Erythroblast (primary cell): ENCODE data around the gene SNX5.
A peak's percentile ranks its signal among the peaks of the same experiment; 100 is the strongest.

ENCODE experiments used
- DNase-seq, 2 experiments: peaks; one replicate each; lab custom pipeline; 2025; lab: John Stamatoyannopoulos, UW
- GATA1 ChIP-seq: IDR thresholded peaks from 2 replicates; pipeline ENCODE4 v1.6.1; 2011; ENCODE audit warnings: low read depth, mild to moderate bottlenecking, control low read depth, low read length, moderate library complexity
- POLR2A ChIP-seq: IDR thresholded peaks from 2 replicates; pipeline ENCODE4 v1.6.1; 2011; ENCODE audit warnings: mild to moderate bottlenecking, low read length

SNX5 gene

GRCh38 chr20:18004384-18005031 is 35.9 kb upstream of the SNX5 start:
- TF ChIP-seq POLR2A, result no peak
- no peak for TF ChIP-seq GATA1
- no peak for DNase-seq

DNA sequence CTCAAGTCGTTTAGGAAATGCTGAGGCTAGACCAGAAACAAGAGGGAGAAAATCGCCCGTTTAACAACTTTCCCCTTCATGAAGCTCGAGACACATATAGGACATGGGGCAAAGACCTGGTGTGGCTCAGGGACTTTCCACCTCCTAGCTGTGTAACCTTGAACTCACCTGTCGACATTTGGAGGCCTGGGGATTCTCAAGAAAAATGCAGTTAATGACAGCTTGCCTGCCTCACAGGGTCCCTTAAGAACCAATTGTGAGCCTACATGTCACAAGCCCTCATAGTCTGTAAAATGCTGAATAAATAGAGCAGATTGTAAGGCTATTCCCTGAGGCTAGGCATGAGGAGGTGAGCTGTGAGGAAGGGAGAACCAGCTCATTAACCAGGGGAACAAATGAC is 35.3 kb upstream of the SNX5 start:
- DNase-seq, result no peak
- TF ChIP-seq POLR2A (no peak), GATA1 (no peak)

DNA sequence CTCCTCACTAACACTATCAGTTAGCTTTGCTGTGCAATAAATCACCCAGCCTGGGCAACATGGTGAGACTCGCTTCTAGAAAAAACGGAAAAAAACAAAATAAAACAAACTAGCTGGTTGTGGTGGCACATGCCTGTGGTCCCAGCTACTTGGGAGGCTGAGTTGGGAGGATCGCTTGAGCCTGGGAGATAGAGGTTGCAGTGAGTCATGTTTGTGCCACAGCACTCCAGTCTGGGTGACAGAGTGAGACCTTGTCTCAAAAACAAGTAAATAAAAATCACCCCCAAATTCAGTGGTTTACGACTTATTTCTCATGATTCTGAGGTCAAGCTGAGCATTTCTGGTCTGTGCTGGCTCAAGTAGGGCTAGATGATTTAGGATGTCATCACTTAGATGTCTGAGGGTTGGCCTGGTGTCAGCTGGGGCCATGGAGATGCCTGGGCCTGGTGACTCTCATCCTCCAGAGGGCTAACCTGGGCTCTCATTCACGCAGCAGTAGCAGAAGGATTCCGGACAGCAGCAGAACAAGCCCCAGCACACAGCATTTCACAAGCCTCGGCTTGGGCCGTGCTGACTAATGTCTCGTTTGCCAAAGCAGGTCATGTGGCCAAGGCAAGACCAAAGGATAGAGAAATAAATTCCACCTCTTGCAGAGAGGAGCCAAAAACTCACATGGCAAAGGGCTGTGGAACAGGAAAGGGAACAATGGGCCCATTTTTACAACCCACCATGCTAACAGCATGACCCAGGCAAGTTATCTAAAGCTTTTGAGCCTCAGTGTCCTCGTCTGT is 32.7 kb upstream of the SNX5 start:
- no peak for TF ChIP-seq GATA1
- TF ChIP-seq POLR2A, result no peak
- DNase-seq, result no peak

- TF ChIP-seq GATA1, result no peak
- TF ChIP-seq POLR2A, result no peak
- DNase-seq, result no peak
These were observed 31.0 kb upstream of the SNX5 start for GRCh38 chr20:17999566-17999965.

- TF ChIP-seq POLR2A, result no peak
- no peak for DNase-seq
These were observed 29.9 kb upstream of the SNX5 start for GRCh38 chr20:17998446-17998845.

DNA sequence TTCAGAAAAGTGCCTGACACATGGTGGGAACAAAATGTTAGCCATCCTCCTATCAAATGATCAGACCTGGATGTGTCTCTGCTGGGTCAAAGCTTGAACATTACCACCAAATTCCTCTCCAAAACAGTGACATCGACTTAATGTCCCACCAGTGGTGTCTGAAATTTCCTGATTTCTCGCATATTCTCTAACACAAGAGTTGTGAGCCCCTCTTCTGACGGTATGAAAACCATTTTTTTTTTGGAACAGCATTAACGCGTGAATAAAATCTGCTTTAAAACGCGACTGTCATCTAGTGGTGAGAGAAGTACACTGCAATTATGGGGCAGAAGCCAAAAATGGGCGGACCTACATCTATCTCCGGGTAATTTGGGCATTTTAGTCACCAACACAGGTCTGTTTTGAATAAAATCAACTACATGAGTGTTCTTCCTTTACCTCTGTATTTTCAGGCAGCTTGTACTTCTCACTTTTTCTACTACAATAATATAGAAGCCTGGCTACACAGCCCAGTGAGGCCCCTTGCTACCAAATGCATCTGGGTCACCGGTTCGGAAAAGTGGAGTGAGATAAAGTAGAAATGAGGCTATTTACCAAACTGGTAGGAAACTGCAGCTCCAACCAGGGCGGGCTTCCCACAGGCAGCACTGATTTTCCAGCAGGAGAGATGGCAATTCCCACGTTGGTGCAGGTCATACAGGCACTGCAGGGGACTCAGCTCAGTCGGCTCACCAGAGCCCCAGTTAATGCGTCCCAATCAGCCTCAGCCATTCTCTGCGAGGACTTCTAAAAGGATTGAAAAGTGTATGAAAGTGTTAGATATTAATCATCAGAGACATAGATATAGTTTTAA is 27.6 kb upstream of the SNX5 start:
- TF ChIP-seq GATA1, result no peak
- DNase-seq, result peak; percentile 68 to 78

DNA sequence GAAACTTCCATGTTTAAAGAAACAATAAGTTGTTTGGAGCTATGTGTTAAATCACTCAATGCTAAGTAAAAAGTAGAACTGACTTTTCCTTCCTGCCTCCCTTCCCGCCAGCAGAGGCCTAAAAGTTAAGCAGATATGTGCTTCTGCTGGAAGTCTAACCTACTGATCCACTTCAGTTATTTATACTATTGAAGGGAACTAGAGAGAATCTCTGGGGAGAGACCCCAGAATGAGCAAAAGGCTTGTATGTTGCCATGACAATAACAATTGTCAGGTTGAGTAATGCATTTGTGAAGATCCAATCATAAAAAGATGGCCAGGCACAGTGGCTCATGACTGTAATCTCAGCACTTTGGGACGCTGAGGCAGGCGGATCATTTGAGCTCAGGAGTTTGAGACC is 25.0 kb upstream of the SNX5 start:
- TF ChIP-seq POLR2A (no peak), GATA1 (no peak)
- DNase-seq, result no peak

DNA sequence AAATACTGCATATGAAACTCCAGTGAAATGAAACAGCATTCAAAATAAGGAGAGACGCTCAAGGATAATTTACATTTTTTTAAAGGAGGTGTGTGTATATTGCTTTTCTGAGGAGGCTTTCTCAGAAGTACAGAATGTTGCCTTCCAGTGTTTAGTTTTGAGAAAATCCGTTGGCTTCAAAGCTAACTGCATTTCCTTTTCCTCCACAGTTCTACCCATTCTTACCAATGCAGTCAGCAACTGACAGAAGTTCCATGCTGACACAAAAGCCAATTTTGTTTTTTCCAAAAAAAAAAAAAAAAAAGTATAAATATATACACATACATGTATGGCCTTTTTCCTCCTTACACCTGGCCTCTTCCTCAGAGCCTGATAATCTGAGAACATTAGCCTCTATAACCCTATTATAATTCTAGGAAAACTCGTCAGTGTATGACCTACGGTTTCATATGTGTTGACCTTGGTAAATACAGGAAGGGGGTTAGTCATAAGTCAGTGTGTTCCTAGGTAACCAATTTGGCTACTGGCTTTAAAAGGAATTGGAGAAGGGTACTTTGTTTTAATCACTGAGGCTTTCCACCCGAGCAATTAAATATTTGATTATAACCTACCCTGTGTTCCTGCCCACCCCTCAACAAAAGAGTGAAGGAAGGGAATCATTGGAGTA is 24.4 kb upstream of the SNX5 start:
- no peak for DNase-seq
- no peak for TF ChIP-seq GATA1
- no peak for TF ChIP-seq POLR2A

DNA sequence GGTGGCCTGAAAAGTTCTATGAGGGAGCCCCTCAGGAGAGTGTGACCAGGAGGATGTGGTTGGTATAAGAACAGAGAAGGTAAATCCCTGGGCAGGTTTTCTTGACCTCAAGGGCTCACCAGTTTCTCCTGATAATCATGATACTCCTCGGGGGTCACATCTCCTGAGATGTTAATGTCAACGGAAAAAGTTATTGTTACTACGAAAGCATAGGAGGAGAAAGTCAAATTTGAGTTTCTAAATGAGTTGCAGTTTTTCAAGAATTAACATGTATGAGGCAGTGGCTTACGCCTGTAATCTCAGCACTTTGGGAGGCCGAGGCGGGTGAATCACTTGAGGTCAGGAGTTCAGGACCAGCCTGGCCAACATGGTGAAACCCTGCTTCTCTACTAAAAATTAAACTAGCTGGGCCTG is 23.6 kb upstream of the SNX5 start:
- DNase-seq, result no peak
- no peak for TF ChIP-seq POLR2A
- TF ChIP-seq GATA1, result no peak

GRCh38 chr20:17990278-17990972 is 21.8 kb upstream of the SNX5 start:
- DNase-seq, result no peak
- TF ChIP-seq POLR2A (no peak), GATA1 (no peak)

GRCh38 chr20:17987988-17988387 is 19.4 kb upstream of the SNX5 start:
- no peak for DNase-seq
- TF ChIP-seq POLR2A, result no peak
- no peak for TF ChIP-seq GATA1

- no peak for TF ChIP-seq POLR2A
- no peak for TF ChIP-seq GATA1
These were observed 16.9 kb upstream of the SNX5 start for GRCh38 chr20:17985388-17986018.

More at GRCh38 chr20:17985388-17986018, 16.9 kb upstream of the SNX5 start:
- no peak for DNase-seq
